ENCODE data around the gene NOD2.

Gene NOD2

DNA sequence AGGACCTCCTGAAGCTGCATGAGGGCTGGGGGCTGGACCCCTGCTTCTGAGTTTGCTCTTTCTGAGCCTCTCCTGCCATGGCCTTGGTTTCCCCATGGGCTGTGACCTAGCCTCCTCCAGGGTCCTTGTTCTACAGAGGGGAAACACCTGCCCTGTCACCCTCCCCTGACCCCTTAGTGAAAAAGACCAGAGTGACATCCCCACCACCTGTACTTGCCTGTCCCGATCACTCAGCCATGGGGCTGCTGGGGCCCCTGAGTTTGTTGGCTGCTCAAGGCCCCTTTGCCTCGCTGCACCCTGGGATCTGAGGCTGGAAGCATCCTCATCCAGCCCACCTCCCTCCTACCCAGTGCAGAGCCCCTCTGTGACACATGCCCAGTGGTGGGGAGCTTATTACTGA lies 800 bp downstream of the NOD2 start:
- DNase-seq (ENCODE audit: low read depth), result no peak

DNA sequence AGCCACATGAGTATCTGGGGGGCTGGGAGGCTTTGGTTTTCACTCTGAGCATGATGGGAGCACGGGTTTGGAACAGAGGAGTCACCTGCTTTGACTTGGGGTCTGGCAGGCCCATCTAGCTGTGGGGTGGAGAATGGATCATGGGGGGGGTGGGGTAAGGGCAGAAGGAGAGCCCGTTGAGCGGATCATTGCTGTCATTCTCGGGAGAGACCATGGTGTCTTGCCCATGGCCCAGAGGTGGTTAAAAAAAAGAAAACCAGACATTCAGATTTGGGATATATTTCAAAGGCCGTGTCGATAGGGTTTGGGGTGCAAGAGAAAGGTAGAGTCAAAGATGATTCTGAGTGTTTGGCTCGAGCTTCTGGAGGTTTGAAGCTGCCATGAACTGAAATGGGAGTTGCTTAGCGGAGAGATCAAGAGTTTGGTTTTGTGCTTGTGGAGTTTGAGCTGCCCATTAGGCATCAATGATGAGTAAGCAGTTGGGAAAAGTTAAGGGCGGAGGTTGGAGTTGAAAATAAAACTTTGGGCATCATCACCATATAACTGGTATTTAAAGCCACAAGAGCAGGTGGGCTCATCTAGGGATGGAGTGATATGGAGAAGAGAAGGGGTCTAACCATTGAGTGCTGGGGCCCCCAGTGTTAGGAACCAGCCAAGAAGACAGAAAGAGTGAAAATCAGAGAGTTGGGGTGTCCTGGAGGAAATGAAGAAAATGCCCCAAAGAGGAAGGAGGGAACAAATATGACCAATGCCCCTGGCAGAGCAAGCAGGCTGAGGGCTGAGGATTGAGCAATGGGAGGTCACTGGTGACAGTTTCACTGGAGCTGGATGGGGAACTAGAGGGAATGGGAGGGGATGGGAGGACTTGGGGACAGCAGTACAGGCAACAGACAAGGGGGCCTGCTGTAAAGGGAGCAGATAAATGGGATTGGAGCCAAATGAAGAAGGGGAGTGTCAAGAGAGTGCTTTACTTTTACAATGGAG lies 1.9 kb downstream of the NOD2 start:
- DNase-seq (ENCODE audit: low read depth), result no peak

DNA sequence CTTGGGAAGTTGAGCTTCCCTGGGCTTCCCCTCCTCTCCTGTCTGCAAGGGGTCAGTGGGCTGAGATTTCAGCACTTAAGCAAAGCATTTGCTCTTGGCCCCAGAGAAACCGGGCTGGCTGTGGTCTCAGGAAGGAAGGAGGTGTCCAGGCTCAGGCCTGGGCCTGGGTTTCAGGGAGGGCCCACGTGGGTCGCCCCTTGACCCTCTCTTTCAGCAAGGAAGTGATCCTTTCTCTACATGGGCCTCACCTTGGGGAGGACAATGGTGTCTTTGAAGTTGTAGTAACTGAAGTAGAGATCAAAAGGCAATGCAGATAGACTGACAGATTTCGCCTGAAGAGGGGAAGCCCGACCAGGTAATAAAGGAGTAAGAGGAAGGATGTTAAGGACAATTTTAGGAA lies 2.7 kb downstream of the NOD2 start:
- no peak for DNase-seq (ENCODE audit: low read depth)

DNA sequence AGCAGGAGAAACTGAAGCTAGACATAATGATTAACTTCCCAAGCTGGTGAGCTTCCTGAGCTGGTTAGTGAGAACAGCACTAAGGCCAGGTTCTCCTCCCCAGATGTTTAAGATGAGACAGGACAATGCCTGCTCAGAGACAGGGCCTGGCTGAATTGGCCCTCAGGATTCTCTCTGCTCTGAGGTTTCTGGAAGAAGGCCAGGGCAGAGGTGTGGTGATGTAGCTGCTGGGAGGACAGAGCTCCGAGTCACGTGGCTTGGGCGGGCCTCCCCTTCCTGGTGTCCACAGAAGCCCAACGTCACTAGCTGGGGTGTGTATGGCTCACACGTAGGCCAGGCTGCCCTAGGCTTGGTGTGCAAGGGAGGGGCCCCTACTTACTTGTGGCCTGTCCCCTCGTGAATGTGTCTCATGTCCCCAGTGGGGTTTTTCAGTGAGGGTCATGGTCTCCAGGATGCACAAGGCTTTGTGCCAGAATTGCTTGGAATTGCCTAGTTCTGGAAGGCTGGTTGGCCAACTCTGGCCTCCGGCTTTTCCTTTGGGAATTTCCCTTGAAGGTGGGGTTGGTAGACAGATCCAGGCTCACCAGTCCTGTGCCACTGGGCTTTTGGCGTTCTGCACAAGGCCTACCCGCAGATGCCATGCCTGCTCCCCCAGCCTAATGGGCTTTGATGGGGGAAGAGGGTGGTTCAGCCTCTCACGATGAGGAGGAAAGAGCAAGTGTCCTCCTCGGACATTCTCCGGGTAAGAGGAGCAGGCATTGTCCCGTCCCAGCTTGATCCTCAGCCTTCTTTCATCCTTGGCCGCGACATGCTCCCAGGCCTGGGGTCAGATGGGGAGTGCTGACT lies 3.4 kb downstream of the NOD2 start:
- no peak for DNase-seq (ENCODE audit: low read depth)

DNA sequence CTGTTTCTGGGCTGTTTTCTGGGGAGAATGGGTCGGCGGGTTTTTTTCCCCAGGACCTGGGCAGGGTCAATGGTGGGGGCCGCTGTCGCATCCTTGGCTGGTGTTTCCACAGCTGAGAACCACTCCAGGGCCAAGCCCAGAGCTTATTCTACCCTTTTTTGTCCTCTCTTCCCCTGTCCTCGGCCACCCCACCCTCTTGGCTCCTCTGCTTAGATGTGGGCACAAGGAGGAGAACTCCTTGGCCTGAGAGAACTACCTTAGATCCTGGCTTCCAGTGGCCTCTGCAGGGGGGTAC lies 4.0 kb downstream of the NOD2 start:
- no peak for DNase-seq (ENCODE audit: low read depth)

DNA sequence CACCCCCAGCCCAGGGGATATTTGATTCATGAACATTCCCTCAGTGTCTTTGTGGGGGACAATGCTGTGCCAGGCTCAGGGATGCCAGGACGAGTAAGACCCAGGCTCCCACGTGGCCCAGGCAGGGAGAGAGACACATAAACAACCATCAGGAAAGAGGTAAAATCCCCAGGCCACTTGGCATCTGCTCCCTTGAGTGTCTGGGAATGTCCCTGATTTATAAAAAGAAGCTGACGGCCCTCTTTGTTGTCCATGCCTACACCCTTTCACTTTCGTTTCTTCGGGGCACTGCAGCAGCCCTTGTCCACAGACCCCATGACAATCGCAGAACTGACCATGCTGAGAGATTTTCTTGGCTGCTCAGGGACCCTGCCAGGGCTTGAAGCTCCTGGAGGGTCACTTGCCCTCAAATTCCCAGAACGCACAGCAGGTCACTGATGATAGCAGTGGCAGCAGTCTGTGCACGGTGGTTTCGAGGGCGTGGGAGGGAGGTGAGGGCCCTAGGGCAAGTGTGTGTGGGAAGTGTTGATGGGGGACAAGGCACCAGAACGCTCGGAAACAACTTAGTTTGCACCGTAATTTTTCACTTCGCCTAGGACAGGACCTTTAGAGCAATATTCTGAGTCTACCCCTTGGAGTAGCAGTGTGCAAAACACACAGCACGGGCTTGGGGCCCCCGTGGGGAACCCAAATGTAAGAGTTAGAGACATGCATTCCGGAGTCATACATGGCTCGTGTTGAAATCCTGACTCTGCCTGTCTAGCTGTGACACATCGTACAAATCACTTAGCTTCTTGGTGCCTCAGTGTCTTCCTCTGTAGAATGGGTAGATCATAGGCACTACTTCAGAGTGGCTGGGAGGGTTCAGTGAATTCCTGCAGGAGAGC lies 4.7 kb downstream of the NOD2 start:
- DNase-seq (ENCODE audit: low read depth), result no peak

DNA sequence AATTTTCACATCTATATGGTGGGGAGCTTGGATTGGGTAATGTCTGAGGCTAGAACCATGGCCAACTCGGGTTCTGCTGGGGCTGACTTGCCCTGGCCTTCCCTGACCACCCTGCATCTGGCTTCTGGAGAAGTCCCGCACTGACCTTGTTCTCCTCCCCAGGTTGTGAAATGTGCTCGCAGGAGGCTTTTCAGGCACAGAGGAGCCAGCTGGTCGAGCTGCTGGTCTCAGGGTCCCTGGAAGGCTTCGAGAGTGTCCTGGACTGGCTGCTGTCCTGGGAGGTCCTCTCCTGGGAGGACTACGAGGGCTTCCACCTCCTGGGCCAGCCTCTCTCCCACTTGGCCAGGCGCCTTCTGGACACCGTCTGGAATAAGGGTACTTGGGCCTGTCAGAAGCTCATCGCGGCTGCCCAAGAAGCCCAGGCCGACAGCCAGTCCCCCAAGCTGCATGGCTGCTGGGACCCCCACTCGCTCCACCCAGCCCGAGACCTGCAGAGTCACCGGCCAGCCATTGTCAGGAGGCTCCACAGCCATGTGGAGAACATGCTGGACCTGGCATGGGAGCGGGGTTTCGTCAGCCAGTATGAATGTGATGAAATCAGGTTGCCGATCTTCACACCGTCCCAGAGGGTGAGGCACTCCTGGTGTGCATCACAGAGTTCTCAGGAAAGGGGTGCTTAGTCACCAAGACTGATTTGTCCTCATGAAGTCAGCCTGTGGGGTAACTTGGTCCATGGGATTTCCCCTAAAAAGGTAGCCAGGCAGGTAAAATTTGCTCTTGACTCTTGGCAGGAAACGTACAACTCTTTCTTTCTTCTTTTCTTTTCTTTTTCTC lies 6.1 kb downstream of the NOD2 start:
- no peak for DNase-seq (ENCODE audit: low read depth)

DNA sequence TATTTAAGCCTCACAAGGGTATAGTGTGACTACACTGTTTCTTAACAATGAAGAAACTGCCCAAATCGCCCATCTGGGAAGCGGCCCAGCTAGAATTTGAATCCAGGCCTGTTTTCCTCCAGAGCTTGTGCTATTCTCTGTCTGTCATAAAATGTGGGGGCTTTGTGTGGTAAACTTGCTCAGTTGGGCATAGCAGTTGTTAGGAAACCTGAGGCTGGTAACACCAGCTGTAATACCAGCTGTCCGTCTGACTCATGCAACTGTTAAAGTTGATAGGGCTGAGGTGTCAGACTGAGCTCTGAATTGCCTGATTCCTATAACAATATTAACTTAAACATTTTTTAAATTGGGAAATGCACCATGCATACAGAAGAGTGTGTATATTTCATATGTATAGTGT lies 9.3 kb downstream of the NOD2 start:
- DNase-seq (ENCODE audit: low read depth), result no peak

DNA sequence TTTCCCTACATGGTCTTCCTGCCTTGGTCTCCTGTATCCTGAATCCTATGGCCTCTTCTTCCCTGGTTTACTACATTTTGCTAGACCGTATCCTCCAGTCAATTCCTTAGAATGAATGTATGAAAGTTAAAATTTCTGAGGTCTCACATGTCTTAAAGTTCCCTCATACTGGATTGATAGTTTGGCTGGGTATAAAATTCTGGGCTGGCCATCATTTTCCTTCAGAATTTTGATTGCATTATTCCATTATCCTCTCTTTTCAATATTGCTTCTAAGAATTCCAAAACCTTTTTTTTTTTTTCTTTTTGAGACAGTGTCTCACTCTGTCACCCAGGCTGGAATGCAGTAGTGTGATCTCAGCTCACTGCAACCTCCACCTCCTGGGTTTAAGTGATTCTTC lies 10.8 kb downstream of the NOD2 start:
- no peak for DNase-seq (ENCODE audit: low read depth)

DNA sequence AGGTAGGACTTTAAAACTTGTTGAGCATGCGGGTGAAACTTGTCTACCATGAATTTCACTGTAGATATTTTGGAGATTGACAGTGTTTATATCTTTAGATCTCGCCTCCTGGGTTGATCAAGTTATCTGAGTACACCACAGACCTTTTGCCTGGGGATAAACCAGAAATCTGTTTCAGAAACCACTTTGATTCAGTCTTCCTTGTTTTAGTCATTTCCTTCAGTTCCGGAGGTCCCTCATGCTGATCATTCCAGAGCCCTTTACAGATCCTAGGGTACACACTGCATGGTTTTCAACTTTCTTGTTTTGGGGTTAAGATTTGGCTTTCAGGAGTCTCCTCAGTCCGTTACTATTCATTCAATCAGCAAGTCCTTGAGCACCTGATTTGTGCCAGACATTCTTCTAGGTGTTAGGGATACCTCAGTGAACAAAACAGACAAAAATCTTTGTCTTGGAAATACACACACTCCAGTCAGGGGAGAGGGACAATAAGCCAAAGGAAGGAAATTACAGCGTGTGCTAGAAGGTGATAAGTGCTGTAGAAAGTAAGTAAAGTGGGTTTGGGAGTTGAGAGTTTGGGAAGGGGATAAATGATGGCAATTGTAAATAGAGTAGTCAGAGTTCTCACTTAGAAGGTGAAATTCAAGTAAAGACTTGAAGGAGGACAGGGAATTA lies 12.2 kb downstream of the NOD2 start:
- DNase-seq (ENCODE audit: low read depth), result no peak

DNA sequence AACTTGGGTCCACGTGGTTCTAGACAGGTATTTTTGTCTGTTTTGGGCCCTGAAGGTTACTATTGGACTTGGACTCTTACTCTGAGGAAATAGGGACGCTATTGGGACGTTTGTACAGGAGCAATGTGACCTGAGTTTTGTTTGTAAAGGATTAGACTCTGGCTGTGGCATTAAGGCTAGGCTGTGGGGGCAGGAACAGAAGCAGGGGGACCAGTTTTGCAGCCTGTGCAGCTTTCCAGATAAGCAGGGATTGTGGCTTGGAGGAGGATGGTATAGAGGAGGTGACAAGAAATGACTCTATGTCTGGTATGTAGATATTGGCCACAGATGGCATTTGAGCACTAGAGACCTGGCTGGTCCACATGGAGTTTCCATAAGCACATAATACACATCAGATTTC lies 12.8 kb downstream of the NOD2 start:
- DNase-seq (ENCODE audit: low read depth), result no peak

DNA sequence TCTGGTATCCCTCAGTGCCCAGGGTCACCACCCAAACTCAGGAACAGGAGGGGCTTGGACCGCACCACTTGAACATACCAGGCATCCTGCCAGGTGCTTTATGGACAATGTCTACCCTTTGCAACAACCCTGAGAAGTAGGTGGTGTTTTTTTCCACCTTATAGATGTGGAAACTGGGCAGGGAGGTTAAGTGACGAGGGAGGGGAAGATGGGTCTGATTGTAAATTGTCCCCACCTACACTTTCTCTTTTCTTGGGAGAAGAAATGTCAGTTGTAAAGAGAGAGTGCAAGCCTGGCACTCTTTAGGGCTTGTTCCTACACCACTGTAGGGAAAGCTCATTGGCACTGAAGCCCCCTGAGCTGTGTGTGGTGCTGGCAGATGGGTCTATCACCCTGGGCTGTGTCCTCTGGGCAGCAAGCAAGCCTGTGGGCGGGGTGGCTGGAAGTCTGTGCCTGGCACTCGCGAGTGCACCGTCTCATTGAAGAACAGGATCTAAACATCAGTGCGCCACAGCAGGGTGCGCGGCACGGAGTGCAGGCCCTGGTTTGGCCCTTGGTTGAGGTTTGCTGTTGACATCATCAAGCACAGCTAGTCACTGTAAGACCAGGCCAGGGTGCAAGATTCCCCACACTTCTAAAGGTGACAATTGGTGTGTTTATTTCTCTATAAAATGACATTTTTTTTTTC lies 15.1 kb downstream of the NOD2 start:
- no peak for DNase-seq (ENCODE audit: low read depth)

DNA sequence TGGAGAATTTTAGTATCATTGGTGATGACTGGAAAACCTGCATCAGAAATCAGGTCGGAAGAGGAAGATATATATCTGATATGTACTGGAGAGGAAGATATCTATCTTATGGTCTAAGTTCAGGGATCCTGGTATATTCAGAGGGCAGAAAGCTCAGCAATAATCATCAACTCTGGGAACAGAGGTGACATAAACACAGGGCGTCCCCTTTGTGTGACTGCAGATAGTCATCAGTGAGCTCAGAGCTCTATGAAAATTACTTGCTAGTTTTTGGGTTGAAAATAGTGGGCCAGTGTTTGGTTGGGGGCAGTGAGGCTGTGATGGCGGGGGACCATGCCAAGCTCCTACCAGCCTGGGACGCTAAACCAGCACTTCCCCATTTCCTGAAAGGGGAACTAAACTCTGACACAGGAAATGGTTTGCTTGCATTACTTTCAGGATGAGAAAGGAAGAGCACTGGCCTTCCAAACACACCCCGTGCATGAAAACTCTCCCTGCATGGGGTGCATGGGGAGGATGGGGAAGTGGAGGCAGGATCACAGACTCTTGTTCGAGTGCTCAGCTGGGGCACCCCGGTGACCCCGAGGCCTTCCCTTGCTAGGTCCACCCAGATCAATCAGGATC lies 15.8 kb downstream of the NOD2 start:
- DNase-seq (ENCODE audit: low read depth), result no peak

DNA sequence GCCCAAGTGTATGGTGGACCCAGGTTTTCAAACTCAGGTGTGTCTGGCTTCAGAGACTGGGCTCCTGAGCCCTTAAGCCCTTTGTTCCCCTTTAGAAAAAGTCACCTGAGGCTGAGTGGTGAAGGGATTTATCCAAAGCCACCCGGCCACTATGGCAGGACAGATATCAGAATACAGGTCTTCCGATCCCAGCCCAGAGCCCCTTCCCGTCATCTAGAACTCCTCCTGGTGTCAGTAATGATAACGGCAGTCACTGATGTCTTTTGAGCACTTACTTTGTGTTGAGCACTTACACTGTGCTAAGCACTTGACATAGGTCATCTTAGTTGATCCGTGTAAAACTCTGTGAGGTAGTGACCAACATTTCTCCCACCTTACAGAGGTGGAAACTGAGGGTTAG lies 16.6 kb downstream of the NOD2 start:
- no peak for DNase-seq (ENCODE audit: low read depth)

DNA sequence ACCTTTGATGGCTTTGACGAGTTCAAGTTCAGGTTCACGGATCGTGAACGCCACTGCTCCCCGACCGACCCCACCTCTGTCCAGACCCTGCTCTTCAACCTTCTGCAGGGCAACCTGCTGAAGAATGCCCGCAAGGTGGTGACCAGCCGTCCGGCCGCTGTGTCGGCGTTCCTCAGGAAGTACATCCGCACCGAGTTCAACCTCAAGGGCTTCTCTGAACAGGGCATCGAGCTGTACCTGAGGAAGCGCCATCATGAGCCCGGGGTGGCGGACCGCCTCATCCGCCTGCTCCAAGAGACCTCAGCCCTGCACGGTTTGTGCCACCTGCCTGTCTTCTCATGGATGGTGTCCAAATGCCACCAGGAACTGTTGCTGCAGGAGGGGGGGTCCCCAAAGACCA lies 17.6 kb downstream of the NOD2 start:
- DNase-seq (ENCODE audit: low read depth), result no peak

DNA sequence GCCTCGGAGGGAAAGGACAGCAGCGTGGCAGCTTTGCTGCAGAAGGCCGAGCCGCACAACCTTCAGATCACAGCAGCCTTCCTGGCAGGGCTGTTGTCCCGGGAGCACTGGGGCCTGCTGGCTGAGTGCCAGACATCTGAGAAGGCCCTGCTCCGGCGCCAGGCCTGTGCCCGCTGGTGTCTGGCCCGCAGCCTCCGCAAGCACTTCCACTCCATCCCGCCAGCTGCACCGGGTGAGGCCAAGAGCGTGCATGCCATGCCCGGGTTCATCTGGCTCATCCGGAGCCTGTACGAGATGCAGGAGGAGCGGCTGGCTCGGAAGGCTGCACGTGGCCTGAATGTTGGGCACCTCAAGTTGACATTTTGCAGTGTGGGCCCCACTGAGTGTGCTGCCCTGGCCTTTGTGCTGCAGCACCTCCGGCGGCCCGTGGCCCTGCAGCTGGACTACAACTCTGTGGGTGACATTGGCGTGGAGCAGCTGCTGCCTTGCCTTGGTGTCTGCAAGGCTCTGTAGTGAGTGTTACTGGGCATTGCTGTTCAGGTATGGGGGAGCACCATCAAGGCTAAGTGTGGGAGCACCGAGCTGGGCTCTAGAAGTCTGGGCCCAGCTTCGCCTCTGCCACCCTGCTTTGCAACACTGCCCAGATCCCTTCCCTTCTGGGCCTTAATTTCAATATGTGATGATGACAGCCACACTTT lies 18.6 kb downstream of the NOD2 start:
- no peak for DNase-seq (ENCODE audit: low read depth)

DNA sequence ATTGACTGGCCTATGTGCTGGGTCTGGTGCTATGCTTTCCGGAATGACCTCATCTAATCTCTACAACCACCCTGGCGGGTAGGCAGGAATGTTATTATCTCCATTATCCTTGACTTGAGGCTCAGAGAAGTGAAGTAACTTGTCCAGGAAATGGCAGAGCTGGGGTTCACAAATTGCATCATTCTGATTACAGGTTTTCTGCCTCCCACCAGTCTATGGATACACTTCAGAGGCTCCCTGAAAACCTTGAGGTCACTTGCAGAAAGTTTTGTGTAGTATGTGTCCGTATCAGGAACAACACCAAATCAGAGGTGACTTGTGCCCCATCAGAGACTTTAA lies 19.1 kb downstream of the NOD2 start:
- DNase-seq (ENCODE audit: low read depth), result no peak

DNA sequence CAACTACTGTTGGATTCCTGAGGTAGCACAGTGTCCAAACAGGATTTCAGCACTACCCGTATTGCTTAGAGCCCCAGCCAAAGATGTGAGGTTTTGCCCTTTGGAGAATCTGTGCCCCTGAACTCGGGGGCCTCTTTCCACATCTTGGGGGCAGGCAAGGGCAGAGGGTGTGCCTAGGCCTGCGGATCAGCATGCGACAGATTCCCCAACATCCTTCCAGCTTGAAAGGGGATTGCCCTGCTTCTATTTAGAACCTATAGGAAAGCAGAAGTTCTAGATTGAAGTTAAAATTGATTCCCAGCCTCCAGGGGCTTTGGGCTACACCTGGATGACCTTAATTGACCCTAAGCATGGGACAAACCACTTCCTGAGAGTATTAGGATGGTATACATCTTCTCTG lies 19.6 kb downstream of the NOD2 start:
- no peak for DNase-seq (ENCODE audit: low read depth)

DNA sequence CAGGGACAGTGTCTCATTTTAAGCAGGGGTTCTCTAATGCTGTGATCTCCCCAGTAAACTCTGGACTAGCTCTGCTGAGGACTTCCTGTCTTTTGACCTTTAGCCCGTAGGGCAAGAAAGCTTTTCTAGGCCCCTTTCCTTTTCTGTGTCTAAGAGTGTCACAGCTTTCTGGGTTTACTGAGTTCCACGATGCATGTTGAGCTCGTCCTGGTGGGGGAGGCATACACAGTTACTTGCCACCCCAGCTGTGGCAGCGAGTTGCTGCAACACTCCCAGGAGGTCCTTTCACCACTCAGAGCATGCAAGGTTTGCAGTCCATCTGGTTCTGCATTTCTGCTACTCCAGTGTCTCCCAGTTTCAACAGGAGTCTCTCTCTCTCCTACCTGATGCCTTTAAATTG lies 23.7 kb downstream of the NOD2 start:
- no peak for DNase-seq (ENCODE audit: low read depth)

Measured in stimulated activated CD8-positive, alpha-beta memory T cell treated with anti-CD3 and anti-CD28 coated beads, Interleukin-7, amount 100 ng/mL, for 24 hours (primary cell).